Glomerular visceral epithelial cell (primary cell): Measurements from ENCODE around the gene CCK.

Source experiments
- DNase-seq: peaks from one replicate; pipeline ENCODE4 v3.0.0-alpha.2; 2016; ENCODE audit errors: extremely low spot score

Gene CCK

DNA sequence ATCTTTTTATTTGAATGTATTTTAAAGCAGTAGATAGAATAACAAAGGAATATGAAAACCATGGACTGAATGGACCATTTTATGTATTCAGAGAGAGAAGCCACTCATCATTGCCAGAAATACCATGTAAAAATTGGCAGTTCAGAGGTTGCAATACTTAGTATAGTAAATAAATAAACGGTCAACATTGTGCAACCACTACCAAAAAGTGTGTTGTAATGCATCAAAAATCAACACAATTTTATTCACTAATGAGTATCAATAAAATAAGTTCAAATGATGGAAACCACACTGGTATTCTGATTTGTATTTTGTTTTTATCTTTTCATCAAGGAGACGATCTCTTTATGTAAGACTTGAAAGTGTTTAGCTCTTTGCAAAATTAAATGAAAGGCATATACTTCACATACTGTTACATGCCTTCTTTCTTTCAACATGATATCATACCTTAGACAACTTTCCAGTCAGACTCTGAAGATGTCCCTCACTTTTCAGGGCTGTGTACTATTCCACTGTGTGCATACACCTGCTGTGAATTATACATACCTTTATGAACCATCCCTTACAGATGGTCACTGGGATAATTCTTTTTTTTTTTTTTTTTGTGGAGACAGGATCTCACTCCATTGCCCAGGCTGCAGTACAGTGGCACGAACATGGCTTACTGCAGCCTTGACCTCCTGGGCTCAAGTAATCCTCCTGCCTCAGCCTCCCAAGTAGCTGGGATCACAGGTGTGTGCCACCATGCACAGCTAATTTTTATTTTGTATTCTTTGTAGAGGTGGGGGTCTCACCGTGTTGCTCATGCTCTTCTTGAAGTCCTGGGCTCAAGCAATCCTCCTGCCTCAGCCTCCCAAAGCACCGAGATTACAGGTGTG, 40.3 kb downstream of the CCK start:
- DNase-seq, result no peak

DNA sequence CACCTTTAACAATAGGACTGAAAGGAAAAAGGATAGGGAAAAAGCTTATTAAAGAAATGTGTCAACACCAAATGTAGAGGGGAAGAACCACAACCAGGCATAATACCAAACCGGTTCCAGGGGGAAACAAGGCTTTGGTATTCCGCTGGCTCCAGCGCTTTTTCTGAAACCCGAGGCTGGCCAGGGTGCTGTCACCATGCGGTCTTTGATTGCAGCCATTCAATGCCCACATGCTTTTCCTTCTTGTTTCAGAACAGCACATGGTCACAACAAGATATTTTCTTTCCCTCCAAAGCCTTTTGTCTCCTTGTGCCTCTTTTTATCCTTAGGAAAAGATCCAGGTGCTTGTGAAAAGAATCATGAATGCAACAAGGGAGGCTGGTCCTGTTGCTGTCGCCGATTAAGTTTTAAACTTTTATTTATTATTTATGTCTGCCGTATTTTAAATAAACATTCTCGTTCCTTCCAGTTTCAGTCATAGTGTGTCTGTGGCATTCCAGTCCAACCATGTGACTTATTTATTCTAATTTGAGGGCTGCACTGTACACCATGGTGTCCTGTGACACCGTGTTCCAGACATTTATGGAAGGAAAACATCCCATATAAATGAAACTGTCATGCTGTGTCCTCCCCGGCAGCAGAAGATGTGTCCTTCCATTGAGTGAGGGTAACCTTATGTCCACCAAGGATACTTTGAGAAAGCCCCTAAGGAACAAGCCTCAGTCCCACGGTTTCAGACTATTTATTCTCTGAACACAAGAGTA, 41.1 kb downstream of the CCK start:
- DNase-seq, result no peak

DNA sequence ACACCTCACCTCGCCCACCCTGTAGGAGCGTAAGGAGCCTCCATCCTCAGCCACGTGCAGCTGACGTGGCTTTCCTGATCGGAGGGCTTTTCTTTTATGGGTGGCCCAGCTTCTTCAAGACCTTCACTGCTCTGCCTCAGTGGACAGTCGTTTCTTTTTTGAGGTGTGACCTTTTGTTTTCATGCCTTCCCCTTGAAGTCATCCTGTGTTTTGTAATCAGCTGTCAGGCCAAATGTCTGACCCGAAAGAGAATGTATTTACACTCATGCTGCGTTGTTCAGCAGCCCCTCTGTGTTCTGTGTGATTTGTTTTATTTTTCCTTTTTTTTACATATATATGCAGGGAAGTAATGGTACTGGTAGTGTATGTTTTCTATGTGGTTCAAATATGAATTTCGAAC, 41.8 kb downstream of the CCK start:
- no peak for DNase-seq

DNA sequence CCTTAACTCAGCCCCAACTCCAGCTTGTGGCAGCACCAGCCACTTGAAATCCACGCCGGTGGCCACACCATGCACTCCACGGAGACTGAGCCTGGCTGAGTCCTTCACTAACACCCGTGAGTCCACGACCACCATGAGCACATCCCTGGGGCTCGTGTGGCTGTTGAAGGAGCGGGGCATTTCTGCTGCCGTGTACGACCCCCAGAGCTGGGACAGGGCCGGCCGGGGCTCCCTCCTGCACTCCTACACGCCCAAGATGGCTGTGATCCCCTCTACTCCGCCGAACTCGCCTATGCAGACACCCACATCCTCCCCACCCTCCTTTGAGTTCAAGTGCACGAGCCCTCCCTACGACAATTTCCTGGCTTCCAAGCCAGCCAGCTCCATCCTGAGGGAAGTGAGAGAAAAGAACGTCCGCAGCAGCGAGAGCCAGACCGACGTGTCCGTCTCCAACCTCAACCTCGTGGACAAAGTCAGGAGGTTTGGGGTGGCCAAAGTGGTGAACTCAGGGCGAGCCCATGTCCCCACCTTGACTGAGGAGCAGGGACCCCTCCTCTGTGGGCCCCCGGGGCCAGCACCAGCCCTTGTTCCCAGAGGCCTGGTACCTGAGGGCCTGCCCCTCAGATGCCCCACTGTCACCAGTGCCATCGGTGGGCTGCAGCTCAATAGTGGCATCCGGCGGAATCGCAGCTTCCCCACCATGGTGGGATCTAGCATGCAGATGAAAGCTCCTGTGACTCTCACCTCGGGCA, 42.9 kb downstream of the CCK start:
- no peak for DNase-seq

DNA sequence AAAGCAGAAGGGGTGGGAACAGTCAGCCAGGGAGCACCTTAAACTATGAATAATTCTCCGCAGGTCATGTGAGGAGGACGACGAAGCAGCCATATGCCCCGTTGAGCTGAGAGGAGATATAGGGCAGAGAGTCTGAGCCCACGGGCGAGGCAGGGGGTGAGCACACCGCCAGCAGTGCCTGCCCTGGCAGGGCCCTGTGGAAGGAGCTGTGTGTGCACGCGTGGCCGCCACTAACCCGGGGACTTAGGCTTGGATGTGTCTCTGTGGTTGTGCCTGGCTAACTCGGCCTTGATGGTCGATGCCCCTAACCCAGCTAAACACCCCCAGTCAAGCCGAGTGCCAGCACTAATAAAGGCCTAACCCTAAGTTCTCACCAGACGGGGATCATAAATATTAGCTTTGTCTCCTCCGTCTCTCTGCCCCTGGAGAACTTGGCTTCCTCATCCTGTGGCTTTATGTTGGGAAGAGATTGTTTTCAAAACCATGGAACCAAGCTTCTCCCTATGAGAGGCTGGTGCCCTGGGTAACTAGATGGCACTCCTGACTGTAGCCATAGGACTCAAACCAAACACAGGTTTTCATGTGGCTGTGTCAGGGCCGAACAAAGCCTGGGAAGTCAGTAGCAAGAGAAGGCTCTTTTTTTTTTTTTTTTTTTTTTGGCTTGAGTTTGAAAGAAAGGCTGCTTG, 45.4 kb downstream of the CCK start:
- no peak for DNase-seq

DNA sequence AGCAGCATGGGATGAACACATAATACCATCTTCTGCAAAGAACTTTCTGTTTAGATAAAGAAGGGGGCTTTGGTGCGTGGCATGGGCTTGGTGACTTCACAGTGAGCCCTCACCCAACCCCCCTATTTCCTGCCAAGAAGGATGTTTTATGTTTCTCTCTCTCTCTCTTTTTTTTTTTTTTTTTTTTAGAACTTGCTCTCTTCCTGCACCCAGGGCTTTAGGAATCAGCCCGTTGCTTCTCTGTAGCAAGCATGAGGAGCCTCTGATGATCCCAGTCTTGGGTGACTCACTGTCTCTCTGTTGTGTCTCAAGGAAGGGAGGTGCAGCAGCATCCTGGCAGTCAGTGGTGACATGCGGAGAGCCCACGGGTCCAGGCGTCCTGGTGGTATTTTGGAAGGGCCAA, 49.1 kb downstream of the CCK start:
- DNase-seq, result peak; percentile 33

DNA sequence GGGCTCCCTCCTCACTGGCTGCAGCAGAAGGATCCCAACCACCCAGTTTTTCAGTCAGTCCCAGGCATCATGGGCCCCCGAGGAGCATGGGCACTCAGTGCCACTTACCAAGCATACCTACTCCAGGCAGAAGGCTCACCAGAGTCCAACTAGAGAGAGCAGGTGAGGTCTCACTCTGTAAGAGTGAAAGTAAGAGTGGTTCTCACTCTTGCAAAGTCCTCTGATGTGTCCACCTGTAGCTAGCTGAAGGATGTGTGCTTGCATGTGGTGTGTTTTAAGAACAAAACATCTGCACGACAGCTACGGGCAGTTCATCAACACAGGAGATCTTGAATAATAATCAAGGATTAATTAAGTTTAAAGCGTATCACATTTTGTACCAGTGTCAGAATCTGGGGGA, 49.7 kb downstream of the CCK start:
- DNase-seq, result no peak

DNA sequence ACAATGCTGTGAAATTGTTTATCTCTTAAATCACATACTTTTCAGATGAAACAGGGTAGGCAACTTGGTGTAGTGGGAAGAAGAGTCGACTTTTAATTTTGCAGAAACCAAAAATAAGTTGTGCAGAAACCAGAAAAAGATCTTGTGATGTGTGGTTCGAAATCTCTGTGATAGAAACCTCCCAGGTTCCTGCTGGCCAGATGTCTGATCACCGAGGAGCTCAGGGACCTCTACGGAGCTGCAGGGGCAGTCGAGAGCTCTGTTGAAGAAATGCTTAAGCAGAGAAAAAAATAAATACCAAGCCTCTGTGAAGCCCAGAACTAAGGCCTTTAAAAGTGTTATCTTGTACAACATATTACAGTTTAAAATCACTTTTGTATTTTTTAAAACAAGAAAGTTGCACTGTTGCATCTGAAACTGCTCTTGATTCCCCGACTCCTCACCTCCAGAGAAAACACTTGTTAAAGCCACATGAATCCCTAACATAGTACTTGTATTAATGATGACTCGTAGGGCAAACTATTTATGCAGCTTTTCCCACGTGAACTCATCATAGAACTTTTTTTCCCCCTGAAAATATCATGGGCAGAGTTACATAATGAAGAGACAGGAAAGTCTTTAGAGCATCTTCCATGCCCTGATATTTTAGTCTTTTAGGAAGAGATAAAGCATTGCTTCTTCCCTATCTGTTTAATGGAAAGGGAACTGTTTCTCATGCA, 51.3 kb downstream of the CCK start:
- DNase-seq, result no peak

DNA sequence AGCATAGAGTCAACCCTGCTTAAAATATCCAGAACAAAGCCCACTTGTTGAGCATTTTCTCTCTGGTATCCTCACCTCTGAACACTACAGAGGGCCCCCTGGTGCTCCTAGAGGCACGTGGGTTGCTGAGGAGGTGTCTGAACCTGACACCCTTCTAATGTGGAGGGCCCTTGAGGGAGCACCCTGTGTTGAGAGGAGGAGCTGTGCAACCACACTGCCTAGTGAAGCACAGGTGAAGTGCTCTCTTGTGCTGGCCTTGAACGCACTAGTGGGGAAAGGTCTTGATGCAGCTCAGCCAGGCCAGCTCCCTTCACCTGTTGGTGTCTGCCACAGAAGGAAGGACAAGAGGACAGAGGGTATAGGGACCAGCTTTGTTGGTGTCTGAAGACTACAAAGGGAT, 51.9 kb downstream of the CCK start:
- DNase-seq, result no peak

DNA sequence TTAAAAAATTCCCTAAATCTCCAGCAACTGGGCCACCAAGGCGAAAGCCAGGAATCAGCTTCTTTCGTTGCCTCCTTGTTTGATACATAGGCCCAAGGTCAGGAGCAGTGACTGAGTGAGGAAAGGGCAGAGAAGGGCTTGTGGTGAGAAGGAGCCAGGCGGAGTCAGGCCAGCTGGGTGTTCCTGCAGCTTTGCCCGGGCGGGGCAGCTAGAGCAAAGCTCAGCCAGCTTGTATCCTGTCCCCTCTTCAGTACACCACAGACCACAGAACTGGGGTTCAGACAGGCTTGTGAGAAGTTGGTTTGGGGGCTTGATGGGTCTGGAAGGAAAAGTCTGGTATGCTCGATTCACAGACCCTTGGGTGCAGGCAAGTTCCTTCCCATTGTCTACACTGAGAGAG, 52.6 kb downstream of the CCK start:
- no peak for DNase-seq

DNA sequence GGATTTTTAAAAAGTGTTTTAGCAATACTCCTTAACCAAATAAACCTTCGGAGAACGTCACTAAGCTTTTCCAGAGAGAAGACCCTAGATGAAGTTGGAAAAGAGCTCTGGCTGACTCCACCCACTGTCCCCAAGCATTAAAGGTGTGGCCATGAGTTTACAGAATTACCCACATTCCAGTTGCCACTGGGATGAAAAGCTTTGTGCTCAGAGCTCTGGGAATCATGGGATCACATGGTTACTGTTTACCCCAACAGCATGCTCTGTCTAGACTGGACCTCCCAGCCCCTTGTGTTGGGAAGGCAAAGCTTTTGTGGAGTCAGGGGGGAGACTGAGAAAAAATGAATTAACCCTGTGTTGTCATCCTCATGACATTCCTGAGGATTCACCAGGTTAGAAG, 55.3 kb downstream of the CCK start:
- no peak for DNase-seq

DNA sequence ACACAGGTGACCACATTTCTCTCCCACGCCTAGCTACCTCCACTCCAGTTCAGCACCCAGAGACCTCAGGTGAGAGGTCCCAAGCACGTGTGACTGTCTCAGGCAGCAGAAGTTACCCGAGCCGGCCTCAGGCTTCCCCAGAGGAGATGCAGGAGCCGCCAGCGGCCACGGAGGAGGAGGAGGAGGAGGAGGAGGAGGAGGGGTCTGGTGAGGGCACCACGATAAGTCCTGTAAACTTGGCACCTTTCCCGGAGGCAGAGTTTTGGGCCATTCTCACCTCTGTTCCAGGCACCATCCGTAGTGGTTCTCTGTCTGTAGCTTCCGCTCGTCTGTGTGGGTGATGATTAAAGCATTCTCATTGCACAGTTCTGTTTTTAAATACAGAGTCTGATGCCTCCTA, 56.1 kb downstream of the CCK start:
- no peak for DNase-seq
